ENCODE data around the gene DYRK1A. TPM values are rescaled to one million over a fixed set of nuclear protein-coding genes. Genes with fewer than 3 reads are reported as not detected.

Gene DYRK1A
- total RNA-seq, 4 donors from 2014 or later: 81.8 to 108 (median 87.4) TPM

DNA sequence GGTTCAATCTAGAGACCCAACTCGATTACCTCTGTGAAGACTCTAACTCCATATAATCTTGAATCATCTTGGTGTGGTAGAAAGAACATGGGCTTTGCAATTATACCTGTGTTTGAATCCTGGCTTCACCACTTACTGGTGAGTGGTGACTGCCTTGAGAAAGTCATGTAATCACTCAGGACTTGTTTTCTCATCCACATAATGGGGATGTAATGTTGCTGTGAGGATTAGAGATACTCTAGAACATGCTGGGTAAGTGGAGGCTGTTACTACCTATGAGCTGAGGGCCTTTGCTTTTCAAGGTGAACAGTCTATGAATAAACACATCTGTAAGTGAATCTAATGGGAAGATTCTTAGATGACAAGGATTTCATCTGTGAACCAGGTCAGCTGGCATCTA, 2.6 kb upstream of the DYRK1A start:
- intact Hi-C loops (cut with DNase I): loop anchor here (2.0 kb wide), 1 partner anchor 97 kb away; the partner anchor contains the start of gene VPS26C
- 100% methylated on average over 1 of the region's 1 CpG for WGBS
- TF ChIP-seq POLR2A (IDR thresholded peaks at IDR 0.05; ENCODE audit: low read depth) (no peak), POLR2AphosphoS5 (IDR thresholded peaks at IDR 0.05) (no peak), EP300 (IDR thresholded peaks at IDR 0.05) (no peak)
- TF ChIP-seq, protein P1, sequence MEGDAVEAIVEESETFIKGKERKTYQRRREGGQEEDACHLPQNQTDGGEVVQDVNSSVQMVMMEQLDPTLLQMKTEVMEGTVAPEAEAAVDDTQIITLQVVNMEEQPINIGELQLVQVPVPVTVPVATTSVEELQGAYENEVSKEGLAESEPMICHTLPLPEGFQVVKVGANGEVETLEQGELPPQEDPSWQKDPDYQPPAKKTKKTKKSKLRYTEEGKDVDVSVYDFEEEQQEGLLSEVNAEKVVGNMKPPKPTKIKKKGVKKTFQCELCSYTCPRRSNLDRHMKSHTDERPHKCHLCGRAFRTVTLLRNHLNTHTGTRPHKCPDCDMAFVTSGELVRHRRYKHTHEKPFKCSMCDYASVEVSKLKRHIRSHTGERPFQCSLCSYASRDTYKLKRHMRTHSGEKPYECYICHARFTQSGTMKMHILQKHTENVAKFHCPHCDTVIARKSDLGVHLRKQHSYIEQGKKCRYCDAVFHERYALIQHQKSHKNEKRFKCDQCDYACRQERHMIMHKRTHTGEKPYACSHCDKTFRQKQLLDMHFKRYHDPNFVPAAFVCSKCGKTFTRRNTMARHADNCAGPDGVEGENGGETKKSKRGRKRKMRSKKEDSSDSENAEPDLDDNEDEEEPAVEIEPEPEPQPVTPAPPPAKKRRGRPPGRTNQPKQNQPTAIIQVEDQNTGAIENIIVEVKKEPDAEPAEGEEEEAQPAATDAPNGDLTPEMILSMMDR (IDR thresholded peaks at IDR 0.05): no peak

DNA sequence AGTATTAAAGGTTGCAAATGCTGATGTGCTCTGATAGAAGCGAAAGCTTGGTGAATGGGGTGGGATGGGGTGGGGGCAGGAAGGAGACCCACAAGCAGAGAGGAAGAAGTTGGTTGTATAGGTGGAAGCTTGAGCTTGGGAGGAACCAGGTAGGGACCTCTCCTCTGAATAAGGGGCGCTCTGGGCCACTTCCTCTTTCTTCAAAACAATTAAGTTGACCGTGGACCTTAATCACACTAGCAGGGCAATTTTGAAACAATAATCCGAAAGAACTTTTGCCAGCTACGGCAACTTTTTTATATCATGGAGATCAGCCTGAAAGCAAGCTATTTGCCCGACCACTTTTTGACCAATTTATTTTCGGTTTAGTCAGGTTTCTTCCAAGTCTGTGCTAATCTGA, 1.9 kb upstream of the DYRK1A start:
- no peaks in the 10 kb centered on the region for H3K27me3 ChIP-seq
- no peak for DNase-seq (ENCODE audit: extremely low spot score)
- TF ChIP-seq EP300 (IDR thresholded peaks at IDR 0.05) (no peak), POLR2AphosphoS5 (IDR thresholded peaks at IDR 0.05) (no peak), POLR2A (IDR thresholded peaks at IDR 0.05; ENCODE audit: low read depth) (no peak)
- TF ChIP-seq, protein P1 (IDR thresholded peaks at IDR 0.05): no peak
- H3K4me1 ChIP-seq: peaks cover 6 to 26% (median 24%) of the 10 kb centered on the region in 4 donors
- peak overlapping the region; percentile 99 to 100 (median 100) for H3K27ac ChIP-seq (replicated peaks in 1 of 4)
- no peaks in the 10 kb centered on the region for H3K9me3 ChIP-seq
- no peaks in the 10 kb centered on the region for H3K36me3 ChIP-seq
- peak overlapping the region; percentile 79 to 97 (median 95) for H3K4me3 ChIP-seq
- intact Hi-C loops (cut with DNase I): loop anchor here (2.0 to 5.0 kb wide), 2 partner anchors 93 to 98 kb away; partner anchors contain the start of gene VPS26C
- WGBS: 58% methylated on average over 7 of the region's 7 CpGs

More for the DNA sequence above, 2.6 kb upstream of the DYRK1A start:
- H3K36me3 ChIP-seq: no peaks in the 10 kb centered on the region
- peak overlapping the region in 2 of 4 donors; percentile 99 to 100 for H3K27ac ChIP-seq (replicated peaks in 1 of 4)
- DNase-seq (ENCODE audit: extremely low spot score): no peak
- H3K9me3 ChIP-seq: no peaks in the 10 kb centered on the region
- H3K27me3 ChIP-seq: no peaks in the 10 kb centered on the region
- H3K4me1 ChIP-seq: peaks cover 6 to 18% (median 16%) of the 10 kb centered on the region in 4 donors
- H3K4me3 ChIP-seq: no peak overlapping the region

DNA sequence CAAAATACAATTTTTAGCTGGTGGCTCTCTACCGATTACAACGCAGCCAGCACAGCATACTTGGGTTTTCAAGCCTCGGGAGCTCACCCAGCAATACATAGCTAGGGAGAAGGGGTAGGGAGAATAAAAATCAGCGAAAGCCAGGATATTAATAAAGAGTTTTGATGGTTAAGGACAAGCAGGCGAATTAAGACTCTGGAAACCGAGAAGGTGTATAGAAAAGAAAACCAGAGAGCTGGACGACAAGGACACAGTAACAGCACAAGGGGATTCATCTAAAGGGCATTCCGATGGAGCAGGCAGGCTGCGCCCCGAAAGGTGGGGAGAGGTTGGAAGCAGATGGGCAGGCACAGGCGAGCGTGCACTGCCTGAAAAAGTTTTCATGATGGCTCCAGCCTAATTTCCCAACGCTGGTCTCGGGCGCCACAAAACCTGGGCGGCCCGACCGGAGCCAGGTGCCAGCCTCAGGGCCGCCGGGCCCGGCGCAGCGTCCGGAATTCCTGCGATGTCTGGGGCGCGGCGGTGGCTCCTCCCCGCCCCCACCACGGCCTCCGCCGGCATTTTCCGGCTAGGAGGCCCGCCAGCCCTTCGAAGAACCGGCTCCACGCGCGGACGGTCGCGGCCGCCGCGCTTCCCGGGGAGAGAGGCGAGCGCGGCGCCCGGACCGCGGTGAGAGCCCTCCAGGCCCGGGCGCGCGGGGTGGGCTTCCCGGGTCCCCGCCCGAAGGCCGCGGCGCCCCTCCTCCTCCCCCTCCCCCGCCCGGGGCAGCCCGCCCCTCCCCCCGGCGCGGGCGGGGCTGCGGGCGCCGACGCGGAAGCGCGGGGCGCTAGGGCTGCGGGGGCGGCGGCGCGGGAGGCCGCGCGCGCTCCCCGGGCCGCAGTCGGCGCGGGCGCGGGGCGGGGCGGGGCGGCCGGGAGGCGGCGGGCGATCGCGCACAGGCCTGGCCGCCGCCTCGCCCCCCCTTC, 774 bp upstream of the DYRK1A start:
- Histone ChIP-seq H3K27ac (replicated peaks in 1 of 4) (peak overlapping the region; percentile 99 to 100 (median 100)), H3K27me3 (no peaks in the 10 kb centered on the region), H3K36me3 (no peaks in the 10 kb centered on the region), H3K4me3 (peak overlapping the region; percentile 79 to 97 (median 95)), H3K9me3 (no peaks in the 10 kb centered on the region), H3K4me1 (peaks cover 15 to 37% (median 35%) of the 10 kb centered on the region in 4 donors)
- intact Hi-C loops (cut with DNase I): loop anchor here (2.0 to 5.0 kb wide), 3 partner anchors 27 to 99 kb away; partner anchors contain the start of gene VPS26C
- under 1% methylated on average over 16 of the region's 106 CpGs for WGBS
- TF ChIP-seq POLR2AphosphoS5 (IDR thresholded peaks at IDR 0.05) (peak; percentile 70 to 88), POLR2A (IDR thresholded peaks at IDR 0.05; ENCODE audit: low read depth) (peak; percentile 72), EP300 (IDR thresholded peaks at IDR 0.05) (peak; percentile 7)
- TF ChIP-seq, protein P1 (IDR thresholded peaks at IDR 0.05): no peak
- no peak for DNase-seq (ENCODE audit: extremely low spot score)

DNA sequence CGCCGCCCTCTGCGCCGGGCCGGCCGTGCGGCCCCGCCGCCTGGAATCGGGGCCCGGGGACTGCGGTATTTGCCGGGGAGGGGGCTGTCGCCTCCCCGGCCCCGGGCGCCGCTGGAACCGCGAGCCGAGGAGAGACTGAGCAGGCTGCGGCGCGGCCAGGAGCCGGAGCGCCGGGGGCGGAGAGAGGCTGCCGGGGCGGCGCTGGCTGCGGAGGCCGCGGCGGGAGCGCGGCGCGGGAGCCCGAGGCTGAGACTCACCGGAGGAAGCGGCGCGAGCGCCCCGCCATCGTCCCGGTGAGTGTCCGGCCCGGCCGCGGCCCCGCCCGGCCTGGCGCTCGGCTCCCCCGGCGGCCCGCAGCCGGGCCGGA, 746 bp downstream of the DYRK1A start:
- WGBS: 0% methylated on average over 8 of the region's 61 CpGs
- Histone ChIP-seq H3K36me3 (no peaks in the 10 kb centered on the region), H3K27me3 (no peaks in the 10 kb centered on the region), H3K9me3 (no peaks in the 10 kb centered on the region), H3K4me3 (peak overlapping the region; percentile 79 to 97 (median 95)), H3K27ac (replicated peaks in 1 of 4) (peak overlapping the region; percentile 99 to 100 (median 100)), H3K4me1 (peaks cover 29 to 52% (median 50%) of the 10 kb centered on the region in 4 donors)
- TF ChIP-seq POLR2AphosphoS5 (IDR thresholded peaks at IDR 0.05) (no peak), POLR2A (IDR thresholded peaks at IDR 0.05; ENCODE audit: low read depth) (no peak), EP300 (IDR thresholded peaks at IDR 0.05) (no peak)
- TF ChIP-seq, protein P1 (IDR thresholded peaks at IDR 0.05): no peak
- intact Hi-C loops (cut with DNase I): loop anchor here (2.0 to 5.0 kb wide), 2 partner anchors 29 to 90 kb away; no protein-coding TSS in a partner anchor
- DNase-seq (ENCODE audit: extremely low spot score): no peak

All from esophagus muscularis mucosa (tissue), 4 donors.